ENCODE data around the gene MCUB. TPM values are rescaled to one million over a fixed set of nuclear protein-coding genes. Genes with fewer than 3 reads are reported as not detected.

Gene MCUB
- polyA plus RNA-seq, 3 donors = 117 to 125 (median 123) TPM

GRCh38 chr4:109690690-109691410, 130.8 kb downstream of the MCUB start:
- Histone ChIP-seq H3K4me2 (replicated peaks; ENCODE audit: extremely low read depth, low read length, poor library complexity, severe bottlenecking) (no peak overlapping the region), H3K27ac (ENCODE audit: low read depth in 1 of 2, low read length in 2 of 2) (peak overlapping the region in 1 of 2 donors; percentile 7), H3K36me3 (replicated peaks in 1 of 2; ENCODE audit: control insufficient read depth in 1 of 2, insufficient read depth in 2 of 2, low read length in 2 of 2) (peaks cover 47 to 82% of the 10 kb centered on the region in 2 donors), H3K9me3 (replicated peaks in 1 of 2; ENCODE audit: control insufficient read depth in 1 of 2, insufficient read depth in 1 of 2, low read length in 2 of 2) (no peaks in the 10 kb centered on the region), H3K9ac (ENCODE audit: insufficient read depth, low read length, poor library complexity, severe bottlenecking) (no peak overlapping the region), H4K20me1 (ENCODE audit: insufficient read depth, low read length) (no peaks in the 10 kb centered on the region), H3K4me3 (replicated peaks in 1 of 3; ENCODE audit: low read depth in 2 of 3, low read length in 3 of 3) (no peak overlapping the region), H3K27me3 (ENCODE audit: control insufficient read depth in 2 of 2, insufficient read depth in 2 of 2, low read length in 2 of 2) (no peaks in the 10 kb centered on the region), H3K79me2 (ENCODE audit: insufficient read depth, low read length) (no peaks in the 10 kb centered on the region), H2AFZ (ENCODE audit: insufficient read depth, low read depth, low read length, poor library complexity, severe bottlenecking) (no peak overlapping the region), H3K4me1 (ENCODE audit: control insufficient read depth in 1 of 2, insufficient read depth in 2 of 2, low read length in 2 of 2) (no peaks in the 10 kb centered on the region)
- no peak for TF ChIP-seq CTCF (IDR thresholded peaks at IDR 0.05)
- peak overlapping the region in 2 of 7 donors; percentile 63 to 70 for H3K27ac Mint-ChIP-seq
- peaks cover 64 to 73% of the 10 kb centered on the region in 2 donors for H3K36me3 Mint-ChIP-seq
- peaks cover 7% of the 10 kb centered on the region for H3K4me1 Mint-ChIP-seq
- peaks cover 0 to 1% (median 0%) of the 10 kb centered on the region in 3 donors for H3K27me3 Mint-ChIP-seq (ENCODE audit: low read depth in 3 of 3)
- WGBS (ENCODE audit: insufficient coverage) = no CpG with 5 or more reads among the region's 6 CpGs
- H3K4me3 Mint-ChIP-seq = no peak overlapping the region
- no peak for DNase-seq
- intact Hi-C loops (cut with micrococcal nuclease) = no loop called here
- H3K9me3 Mint-ChIP-seq = no peaks in the 10 kb centered on the region

GRCh38 chr4:109691411-109691920, 131.4 kb downstream of the MCUB start:
- Histone ChIP-seq H4K20me1 (ENCODE audit: insufficient read depth, low read length) (no peaks in the 10 kb centered on the region), H3K27ac (ENCODE audit: low read depth in 1 of 2, low read length in 2 of 2) (no peak overlapping the region), H3K9ac (ENCODE audit: insufficient read depth, low read length, poor library complexity, severe bottlenecking) (no peak overlapping the region), H3K36me3 (replicated peaks in 1 of 2; ENCODE audit: control insufficient read depth in 1 of 2, insufficient read depth in 2 of 2, low read length in 2 of 2) (peaks cover 46 to 81% of the 10 kb centered on the region in 2 donors), H3K4me3 (replicated peaks in 1 of 3; ENCODE audit: low read depth in 2 of 3, low read length in 3 of 3) (no peak overlapping the region), H3K4me2 (replicated peaks; ENCODE audit: extremely low read depth, low read length, poor library complexity, severe bottlenecking) (no peak overlapping the region), H3K27me3 (ENCODE audit: control insufficient read depth in 2 of 2, insufficient read depth in 2 of 2, low read length in 2 of 2) (no peaks in the 10 kb centered on the region), H3K79me2 (ENCODE audit: insufficient read depth, low read length) (no peaks in the 10 kb centered on the region), H3K4me1 (ENCODE audit: control insufficient read depth in 1 of 2, insufficient read depth in 2 of 2, low read length in 2 of 2) (no peaks in the 10 kb centered on the region), H3K9me3 (replicated peaks in 1 of 2; ENCODE audit: control insufficient read depth in 1 of 2, insufficient read depth in 1 of 2, low read length in 2 of 2) (no peaks in the 10 kb centered on the region), H2AFZ (ENCODE audit: insufficient read depth, low read depth, low read length, poor library complexity, severe bottlenecking) (no peak overlapping the region)
- Mint-ChIP-seq H3K9me3 (no peaks in the 10 kb centered on the region), H3K27ac (peak overlapping the region in 2 of 7 donors; percentile 38 to 46), H3K4me1 (peaks cover 7% of the 10 kb centered on the region), H3K27me3 (ENCODE audit: low read depth in 3 of 3) (peaks cover 0 to 1% (median 0%) of the 10 kb centered on the region in 3 donors), H3K36me3 (peaks cover 61 to 68% of the 10 kb centered on the region in 2 donors), H3K4me3 (no peak overlapping the region)
- intact Hi-C loops (cut with micrococcal nuclease) = no loop called here
- WGBS (ENCODE audit: insufficient coverage) = no CpG with 5 or more reads among the region's 1 CpG
- no peak for TF ChIP-seq CTCF (IDR thresholded peaks at IDR 0.05)
- DNase-seq = no peak

Measured in CD14-positive monocyte (primary cell).